ENCODE data around the gene ST3GAL4.
A peak's percentile ranks its signal among the peaks of the same experiment; 100 is the strongest.
"Not testable (repeated sequence)": the region's sequence is repeated elsewhere in the genome, so short reads cannot be mapped to it uniquely, and the experiment has no call there.

Gene ST3GAL4, protein sequence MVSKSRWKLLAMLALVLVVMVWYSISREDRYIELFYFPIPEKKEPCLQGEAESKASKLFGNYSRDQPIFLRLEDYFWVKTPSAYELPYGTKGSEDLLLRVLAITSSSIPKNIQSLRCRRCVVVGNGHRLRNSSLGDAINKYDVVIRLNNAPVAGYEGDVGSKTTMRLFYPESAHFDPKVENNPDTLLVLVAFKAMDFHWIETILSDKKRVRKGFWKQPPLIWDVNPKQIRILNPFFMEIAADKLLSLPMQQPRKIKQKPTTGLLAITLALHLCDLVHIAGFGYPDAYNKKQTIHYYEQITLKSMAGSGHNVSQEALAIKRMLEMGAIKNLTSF

DNA sequence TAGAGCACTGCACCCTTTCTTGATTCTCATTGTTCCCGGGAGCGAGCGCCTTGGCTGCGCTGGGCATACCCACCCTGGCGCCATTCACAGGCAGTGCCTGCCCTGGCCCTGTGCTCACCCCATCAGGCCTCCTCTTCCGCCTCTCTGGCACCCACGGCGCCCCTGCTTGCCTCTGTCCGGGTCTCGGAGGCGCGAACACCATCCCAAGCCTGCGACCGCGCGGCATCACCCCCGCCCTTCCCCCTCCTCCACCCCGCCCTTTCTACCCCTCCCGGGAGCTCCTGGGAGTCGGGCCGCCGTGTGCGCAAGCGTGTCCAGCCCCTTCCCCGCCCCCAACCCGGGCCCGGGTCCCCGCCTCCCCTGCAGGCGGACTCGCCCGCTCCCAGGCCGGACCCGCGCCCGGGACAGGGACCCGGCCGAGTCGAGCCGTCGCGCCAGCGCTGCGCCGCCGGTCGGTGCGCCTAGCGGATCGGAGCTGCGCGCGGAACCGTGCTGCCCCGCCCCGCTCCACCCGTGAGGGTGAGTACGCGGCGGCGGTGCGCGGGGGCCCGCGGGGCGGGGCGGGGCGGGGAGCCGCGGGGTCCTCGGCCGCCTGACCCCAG is at the start of gene ST3GAL4:
TSS of gene ST3GAL4 (plus strand) at position 363 of the 602 bp plus-strand sequence. CDS start 50,470 bp downstream, outside the sequence.
- DNase-seq = peak; percentile 64 to 71

DNA sequence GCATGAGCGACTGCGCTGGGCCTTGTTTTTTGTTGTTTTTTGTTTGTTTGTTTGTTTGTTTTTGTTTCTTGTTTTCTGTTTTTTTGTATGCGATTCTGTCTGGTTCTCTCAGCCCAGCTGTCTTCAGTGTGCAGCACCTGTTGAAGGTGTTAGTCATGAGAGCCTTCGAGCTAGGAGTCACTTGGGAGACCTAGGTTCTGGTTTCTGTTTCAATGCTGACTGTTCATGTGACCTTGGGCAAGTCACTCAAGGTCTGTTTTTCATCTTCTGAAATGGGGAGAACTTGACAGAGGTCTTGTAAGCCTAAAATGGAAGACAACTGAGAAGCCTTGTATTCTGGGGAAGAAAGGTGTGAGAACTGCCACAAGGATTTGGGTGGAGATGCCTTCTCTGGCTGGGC is 49.8 kb upstream of the ST3GAL4 start:
- DNase-seq = no peak

DNA sequence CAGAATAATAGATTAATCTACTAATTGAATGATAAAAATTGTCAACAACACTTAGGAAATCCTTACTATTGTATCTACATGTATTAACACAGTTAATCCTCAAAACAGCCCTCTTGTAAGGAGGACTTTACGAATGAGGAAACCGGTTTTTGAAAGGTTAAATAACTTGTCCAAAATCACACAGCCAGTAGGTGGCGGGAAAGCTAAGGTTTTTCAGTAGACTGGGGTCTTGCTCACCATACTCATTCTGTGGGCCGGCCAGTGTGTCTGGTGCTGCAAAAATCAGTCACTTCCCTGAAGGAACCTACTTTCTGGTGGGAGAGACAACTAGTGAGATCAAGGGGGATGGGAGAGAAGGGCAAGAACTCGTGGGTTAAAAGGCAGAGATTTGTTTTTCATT is 47.8 kb upstream of the ST3GAL4 start:
- no peak for DNase-seq

DNA sequence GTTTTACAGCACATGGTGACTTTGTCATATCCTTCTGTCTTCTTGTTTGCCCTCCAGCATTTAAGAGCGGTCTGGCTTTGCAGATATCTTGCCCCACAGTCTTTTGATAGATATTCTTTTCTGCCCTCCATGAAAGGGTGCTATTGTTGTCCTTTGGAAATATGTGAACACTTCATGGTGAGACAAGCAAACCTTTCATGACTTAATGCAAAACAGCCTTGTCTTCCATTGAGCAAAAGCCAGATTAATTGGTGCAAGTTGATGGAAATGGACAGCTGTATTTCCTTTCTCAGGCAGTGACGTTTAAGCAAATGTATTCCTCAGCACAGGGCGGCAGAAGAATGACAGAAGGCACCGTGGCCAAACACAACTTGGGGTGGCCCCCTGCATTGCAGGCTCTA is 47.2 kb upstream of the ST3GAL4 start:
- no peak for DNase-seq

DNA sequence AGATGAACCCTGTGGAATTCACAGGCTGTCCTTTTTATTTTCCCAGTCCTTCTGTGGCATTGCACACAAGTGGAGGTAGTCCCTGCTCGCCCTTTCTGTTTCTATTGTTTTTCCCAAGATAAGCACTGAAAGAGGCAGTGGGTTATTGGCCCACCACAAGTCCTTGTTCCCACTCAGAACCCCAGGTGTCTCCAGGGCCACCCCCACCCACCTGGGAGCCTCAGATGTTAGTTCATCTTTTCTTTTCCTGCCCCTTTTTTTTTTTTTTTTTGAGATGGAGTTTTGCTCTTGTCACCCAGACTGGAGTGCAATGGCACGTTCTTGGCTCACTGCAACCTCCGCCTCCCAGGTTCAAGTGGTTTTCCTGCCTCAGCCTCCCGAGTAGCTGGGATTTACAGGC is 46.7 kb upstream of the ST3GAL4 start:
- not testable (repeated sequence) for DNase-seq

DNA sequence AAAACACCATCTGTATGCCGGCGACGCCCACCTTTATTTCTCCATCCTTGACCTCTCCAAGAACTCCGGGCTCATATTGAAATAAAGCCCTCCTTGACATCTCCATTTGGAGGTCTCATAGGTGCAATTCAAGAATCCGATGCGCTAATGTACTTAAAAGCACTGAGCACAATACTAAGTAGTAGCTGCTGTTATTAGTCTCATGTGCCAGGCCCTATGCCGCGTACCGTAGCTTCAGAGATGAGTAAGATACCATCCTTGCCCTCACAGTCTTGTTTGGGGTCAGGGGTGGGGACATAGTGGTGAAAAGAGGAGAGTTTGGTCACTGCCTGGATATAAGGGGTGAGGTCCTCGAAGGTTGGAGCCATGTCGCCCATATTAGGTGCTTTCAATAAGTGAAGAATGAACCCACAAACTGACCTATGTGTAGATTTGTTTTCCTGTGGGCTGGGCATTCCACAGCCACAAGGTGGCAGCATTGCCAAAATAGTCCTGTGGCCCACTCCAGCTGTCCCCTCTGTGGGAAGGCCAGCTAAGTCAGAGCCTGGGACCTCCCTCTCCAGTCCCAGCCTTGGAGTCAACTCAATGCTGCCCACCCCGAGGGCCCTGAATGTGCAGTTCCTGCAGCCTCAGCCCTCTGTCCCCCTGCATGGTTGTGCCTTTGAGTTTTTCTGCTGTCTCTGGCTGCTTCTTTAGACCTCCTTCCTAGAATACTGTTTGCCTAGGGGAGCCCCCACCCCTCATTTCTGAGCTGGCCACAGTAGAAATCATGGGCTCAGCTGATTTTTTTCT is 45.1 kb upstream of the ST3GAL4 start:
- DNase-seq = peak; percentile 58 to 61

DNA sequence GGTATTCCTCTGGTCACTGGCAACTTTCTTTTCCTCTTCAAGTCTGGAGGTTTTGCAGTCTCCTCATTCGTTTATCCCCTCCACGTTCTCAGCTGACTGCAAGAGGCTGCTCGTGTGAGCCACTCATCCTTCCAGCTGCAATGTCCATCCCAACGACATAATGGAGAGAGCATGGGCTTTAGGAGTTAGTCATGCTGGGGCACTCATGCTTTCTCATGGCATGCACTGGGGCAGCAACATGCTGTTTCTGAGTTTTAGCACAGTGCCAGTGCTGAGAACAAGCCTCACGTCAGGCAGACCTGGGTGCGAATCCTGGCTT is 44.5 kb upstream of the ST3GAL4 start:
- DNase-seq = no peak

DNA sequence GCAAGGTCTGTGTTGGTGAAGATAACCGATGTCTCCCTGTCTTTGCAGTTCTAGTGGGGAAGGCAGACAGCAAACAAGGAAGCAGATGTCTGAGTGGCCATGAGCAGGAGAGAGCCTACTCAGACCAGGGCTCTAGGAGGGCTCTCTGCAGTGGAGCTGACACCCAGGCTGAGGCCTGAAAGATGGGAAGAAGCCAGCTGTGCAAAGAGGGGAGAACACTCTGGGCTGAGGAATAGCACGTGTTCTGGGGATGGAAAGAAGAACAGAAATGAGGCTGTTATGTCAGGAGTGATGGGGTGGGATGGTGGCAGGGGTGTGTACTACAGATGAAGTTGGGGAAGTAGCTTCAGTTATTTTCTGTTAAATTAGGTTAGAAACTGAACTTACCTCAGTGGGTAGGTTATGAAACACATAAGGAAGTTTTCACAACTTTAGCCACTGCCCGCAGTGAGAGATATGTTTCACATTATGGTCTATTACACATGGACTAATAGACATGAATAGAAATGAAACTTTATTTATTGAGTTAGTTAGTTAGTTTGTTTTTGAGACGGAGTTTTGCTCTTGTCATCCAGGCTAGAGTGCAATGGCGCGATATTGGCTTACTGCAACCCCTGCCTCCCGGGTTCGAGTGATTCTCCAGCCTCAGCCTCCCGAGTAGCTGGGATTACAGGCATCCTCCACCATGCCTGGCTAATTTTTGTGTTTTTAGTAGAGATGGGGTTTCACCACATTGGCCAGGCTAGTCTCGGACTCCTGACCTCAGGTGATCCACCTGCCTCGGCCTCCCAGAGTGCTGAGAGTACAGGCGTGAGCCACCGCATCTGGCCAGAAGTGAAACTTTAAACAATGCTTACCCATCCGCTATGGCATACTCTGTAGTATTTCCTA is 43.8 kb upstream of the ST3GAL4 start:
- no peak for DNase-seq

DNA sequence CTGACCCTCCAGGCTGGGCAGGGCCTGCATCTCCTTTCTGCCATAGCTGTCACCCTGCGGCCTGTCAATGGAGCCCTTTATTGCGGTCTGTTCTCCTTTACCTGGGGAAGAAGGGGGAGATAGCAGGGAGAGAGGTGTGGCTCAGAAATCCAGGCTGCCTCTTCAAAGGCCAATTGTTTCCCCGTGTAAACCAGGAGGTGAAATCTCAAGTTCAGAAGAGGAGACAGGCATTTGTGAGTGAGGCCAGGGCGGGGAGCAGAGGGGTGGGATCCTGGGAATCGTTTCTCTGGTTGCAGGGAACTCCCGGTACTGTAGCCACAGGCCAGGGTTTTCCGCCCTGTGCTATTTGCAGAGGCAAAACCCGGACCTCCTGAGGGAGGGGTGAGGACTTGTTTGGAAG is 42.5 kb upstream of the ST3GAL4 start:
- no peak for DNase-seq

DNA sequence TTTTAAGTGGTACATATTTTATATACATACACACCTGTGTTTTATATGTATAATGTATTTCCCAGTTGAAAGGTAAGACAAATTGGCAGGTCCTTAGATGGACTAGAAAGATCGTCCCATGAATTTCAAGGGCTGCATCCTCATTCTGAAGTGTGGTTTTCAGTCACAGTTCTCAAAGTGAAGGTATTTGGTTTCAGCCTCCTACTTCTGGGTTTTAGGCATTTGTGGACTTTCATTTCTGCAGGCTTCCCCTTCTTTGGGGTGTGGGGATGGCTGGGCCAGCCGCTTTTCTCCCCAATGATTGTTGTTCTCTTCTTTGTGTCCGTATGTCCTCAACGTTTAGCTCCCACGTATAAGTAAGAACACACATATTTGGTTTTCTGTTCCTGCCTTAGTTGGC is 41.7 kb upstream of the ST3GAL4 start:
- DNase-seq = no peak

DNA sequence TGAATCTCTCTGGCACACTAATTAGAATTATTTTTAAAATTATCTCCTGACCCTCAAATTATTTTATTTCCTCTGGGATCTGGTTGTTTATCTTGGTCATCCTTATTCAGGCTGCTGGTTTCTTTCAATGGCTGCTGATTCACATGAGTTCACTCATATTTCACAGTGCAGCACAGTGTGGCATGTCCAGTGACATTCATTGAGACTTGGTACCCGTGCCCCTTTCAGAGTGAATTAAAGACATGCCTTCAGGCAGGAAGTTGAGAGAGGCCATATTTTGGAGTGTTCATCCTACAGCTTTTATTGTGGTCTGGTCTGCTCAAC is 38.1 kb upstream of the ST3GAL4 start:
- no peak for DNase-seq

DNA sequence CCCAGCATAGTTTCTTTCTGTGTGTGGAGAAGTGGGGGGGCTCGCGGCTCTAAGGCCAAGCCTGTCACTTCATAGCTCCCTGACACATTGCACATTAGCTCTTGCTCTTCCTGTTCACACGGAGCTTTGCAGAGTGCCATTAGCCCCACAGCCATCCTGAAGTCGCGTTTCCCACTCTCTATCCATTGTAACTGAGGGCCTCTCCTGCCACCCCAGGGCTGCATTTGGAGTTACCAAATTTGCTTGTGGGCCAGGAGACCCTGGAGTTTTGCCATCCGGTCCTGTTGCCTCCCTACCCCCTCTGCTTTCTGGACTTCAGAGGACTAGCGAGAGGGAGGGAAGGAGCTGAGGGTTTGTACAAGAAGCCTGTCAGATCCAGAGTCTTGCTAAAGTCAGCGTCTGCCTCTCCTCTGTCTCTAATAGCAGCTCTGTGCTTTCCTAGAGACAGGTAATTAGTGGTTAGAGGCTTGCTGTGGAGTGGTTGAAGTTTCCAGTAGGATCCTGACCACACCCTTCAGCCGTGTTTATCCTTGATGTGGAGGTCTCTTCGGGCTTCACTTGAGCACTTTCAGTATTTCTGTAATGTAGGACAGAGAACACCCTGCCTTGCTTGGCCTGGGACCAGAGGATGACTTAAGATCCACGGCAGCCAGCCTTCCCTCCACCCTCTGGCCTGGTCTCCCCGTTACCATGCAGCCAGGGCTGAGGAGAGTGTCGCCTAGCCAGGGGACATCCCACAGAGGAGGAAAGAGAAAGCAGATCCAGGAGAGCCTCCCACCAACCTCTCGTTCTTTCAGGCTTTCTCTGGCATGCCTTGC is 37.5 kb upstream of the ST3GAL4 start:
- peak in 1 of 2 donors; percentile 20 for DNase-seq

DNA sequence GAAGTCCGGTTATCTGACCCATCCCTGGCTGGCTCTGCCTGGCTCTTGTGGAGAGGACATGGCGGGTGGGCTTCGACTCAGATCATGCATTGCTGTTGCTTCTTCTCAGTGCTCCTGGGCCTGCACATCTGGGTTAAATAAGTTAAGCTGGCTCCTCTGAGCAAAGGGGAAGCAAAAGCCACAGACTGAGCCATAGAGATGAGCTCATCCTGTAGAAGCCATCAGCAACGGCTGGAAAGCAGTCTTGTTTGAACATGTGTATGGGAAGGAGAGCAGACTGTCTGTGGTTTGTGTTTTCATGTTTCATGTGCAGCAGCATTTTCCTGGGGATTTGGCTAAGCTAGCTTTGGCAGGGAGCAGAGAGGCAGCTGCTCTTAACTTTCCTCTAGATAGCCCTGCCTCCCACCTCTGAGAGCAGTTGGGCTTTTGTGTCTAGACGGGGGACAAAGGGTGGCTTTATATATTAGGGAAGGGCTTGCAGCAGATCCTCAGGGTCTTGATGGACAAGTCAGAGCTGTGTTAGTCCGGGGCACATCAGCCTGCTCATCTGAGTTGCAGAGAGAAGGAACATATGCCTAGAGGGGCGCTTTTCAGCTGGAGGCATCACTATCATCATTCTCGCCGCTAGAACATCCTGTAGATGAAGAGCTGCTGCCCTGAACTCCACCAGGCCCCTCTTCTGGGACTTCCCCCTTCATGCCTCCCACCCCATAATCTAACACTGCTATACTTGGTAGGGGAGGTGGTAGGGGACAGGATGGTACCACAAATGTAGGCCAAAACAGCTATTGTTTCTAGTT is 36.7 kb upstream of the ST3GAL4 start:
- no peak for DNase-seq

DNA sequence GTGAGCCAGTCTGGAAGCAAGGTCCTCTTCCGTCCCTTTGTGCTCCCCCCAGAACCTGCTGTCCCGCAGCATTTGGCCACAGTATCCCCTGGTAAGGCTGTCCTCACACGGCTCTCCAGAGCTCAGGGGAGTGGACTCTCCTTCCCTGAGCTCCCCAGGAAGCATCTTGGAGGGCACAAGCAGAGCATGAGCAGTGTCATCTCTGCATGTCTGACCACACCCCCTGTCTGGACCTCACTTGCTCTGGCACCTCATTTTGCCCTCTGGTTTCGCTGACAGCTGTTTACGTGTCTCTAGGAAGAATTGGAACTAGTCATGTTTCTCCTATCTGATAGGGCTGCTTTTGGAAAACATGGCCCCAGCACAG is 36.1 kb upstream of the ST3GAL4 start:
- no peak for DNase-seq

DNA sequence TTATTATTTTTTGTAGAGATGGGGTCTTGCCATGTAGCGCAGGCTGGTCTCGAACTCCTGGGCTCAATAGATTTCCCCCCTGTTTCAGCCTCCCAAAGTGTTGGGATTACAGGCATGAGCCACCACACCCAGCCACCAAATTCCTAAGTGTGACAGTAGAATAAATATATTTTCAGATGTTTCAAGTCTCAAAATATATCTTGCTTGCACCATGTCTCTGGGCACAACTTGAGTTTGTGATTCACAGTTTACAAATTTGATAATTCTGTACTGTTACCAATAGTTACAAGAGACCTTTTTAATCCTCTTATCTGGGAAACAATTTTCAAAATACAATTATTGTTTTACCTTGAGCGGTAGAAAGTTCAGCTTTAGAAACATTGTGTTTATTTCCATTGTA is 32.5 kb upstream of the ST3GAL4 start:
- DNase-seq = no peak

DNA sequence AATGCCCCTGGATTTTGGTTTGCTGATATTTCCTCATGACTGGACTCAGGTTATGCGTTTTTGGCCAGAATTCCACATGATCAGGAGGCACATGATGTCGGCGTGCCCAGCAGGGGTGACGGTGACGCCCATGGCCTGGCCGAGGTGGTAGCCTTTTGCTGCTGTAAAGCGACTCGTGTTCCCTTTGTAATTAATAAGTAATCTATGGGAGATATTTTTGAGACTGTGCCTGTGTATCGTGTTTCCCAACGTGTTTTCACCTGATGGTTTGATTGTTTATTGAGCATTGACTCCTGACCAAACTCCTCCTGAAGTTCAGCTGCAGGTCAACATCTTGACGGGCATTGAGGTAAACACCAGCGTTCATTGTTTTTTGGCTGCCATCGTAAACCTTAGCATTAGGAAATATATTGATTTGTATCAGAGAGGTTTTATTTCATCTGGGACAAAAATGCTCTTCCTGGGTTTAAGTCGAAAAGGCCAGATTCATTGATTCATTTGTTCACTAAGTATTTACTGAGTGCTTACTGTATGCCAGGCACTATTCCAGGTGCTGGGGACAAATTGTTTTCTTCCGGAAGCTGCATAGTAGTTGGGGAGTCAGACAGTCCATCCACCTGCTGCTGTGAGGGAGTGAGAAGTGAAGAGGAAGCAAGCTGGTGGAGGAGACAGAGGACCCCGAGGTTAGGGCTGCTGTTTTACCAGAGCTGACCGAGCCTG is 28.0 kb upstream of the ST3GAL4 start:
- no peak for DNase-seq

DNA sequence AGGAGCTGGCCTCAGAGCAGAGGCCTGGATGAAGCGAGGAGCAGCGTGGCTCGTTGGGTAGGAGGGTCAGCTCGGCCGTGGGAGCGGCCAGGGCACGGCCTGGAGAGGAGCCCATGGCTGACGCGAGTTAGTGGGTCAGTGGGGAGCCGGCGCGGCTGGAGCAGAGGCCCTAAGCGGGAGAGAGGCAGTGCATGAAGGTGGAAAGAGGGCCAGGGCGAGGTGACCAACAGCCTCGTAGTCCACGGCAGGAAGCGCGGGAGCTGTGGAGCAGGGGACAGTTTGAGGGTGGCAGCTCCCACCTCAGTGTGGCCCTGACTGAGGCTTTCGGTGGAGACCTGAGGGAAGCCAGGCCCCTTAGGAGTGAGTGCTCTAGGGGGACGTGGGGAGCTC is 27.5 kb upstream of the ST3GAL4 start:
- no peak for DNase-seq

DNA sequence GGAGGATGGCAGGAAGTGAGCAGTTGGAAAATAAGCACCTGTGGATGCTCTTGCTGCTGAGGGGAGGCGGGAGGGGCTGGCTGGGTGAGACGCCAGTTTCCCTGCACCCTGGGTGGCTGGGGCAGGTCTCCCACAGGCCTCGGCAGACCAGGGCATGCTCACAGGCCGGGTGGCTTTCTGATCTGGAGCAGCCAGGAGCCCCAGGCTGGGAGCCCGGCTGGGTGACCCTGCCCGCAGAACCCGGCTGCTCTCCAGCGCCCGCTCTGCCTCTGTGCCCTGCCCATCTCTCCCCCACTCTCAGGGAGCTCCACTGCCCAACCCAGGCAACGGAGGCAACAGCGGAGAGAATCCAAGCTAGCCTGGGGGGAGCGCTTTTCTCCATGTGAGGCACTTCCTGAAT is 27.0 kb upstream of the ST3GAL4 start:
- DNase-seq = no peak

DNA sequence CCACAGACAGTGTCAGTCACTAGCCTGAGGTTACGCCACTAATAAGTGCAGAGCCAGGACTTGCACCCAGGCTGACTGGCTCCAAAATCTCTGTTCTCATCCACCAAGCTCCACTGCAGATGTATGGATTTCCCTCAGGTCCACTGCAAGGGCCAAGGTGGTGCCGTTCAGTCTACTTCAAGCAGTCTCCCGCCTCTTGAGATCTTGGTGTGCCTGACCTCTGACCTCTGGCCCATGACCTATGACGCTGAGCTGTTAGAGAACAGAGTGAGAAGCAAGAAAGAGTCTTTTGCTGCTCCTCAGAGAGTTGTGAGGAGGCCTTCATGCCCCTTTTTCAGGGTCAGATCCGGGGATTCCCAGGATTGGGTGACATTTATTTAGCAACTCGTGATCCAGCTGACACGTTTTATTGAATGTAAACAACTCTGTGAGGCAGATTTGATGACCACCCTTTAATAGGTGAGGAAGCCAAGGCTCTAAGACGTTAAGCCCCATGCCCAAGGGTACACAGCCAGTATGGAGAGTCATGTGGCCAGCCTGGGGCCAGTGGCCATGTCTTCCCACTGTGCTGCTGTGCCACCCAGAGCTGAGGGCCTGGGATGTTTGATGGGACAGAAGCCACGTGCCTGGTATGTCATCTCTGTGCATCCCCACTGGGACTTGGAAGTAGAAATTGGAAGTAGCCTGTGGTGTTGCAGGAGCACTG is 26.4 kb upstream of the ST3GAL4 start:
- DNase-seq = no peak

DNA sequence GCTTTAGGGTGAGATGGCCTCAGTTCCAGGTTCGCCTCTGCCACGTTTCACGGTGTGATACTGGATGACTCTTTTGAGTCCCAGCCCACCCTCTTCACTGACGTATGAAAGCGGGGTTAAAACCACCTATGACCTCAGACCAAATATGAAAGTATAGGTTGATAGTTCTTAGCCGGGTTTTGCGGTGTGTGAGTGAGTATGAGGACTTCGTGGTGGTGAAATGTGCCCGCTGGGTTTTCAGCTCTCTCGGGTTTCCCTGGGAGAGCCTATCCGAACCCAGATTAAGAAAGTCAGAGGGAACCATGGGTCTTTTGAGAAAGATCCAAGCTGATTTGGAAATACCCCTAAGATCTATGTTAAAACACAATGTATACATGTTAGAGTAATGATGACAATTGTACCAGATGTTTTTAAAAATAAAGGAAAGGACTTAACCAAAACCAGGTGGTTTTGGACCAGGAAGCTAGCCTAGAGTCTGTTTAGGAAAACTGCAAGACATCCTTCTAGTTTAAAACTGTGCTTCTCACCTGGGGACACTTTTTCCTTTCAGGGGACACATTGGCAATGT is 25.8 kb upstream of the ST3GAL4 start:
- peak; percentile 25 to 38 for DNase-seq

Data from CD4-positive, alpha-beta T cell treated with Interleukin-1 beta for 1 hour (primary cell).